HepG2 (cell line): ENCODE data around the gene MBD3. TPM values are rescaled to one million over a fixed set of nuclear protein-coding genes. Genes with fewer than 3 reads are reported as not detected.

Experiments used
- CHCHD3 ChIP-seq: sonication (generic); formaldehyde crosslinking; IDR thresholded peaks from 2 replicates; pipeline ENCODE4 v1.8.0; 2022; ENCODE audit warnings: mild to moderate bottlenecking, missing genetic modification reagents, moderate library complexity
- CREB1 ChIP-seq, 2 experiments: fragments of 450-650 bp in 1 of 2; IDR thresholded peaks; 2 replicates each; pipeline ENCODE4 v1.6.1; 2016 to 2017; ENCODE audit warnings: control low read depth in 1 of 2, mild to moderate bottlenecking in 1 of 2, missing compliant biosample characterization in 1 of 2, missing genetic modification characterization in 1 of 2
- DNMT3B ChIP-seq: conservative IDR thresholded peaks from 2 replicates; pipeline ENCODE4 v1.6.1; 2016; ENCODE audit warnings: missing biosample characterization, control low read depth
- FOSL2 ChIP-seq: sonication (generic); formaldehyde crosslinking; IDR thresholded peaks from 2 replicates; pipeline ENCODE4 v1.4.0; 2020; ENCODE audit warnings: missing genetic modification reagents
- FOXK2 ChIP-seq: fragments of 450-650 bp; IDR thresholded peaks from 2 replicates; pipeline ENCODE4 v1.6.1; 2016
- JUNB ChIP-seq: sonication (generic); formaldehyde crosslinking; IDR thresholded peaks from 2 replicates; pipeline ENCODE4 v1.8.0; 2022; ENCODE audit warnings: missing genetic modification reagents, mild to moderate bottlenecking, borderline replicate concordance
- KDM6A ChIP-seq: IDR thresholded peaks from 2 replicates; pipeline ENCODE4 v1.6.1; 2016; ENCODE audit warnings: low read depth
- PAWR ChIP-seq: sonication (generic); formaldehyde crosslinking; IDR thresholded peaks from 2 replicates; pipeline ENCODE4 v1.4.0; 2020; ENCODE audit warnings: missing genetic modification reagents, mild to moderate bottlenecking, borderline replicate concordance
- SNAPC5 ChIP-seq: sonication (generic); formaldehyde crosslinking; IDR thresholded peaks from 2 replicates; pipeline ENCODE4 v1.8.1; 2023; ENCODE audit warnings: mild to moderate bottlenecking, missing genetic modification reagents, borderline replicate concordance
- TIGD3 ChIP-seq: sonication (generic); formaldehyde crosslinking; IDR thresholded peaks from 2 replicates; pipeline ENCODE4 v1.5.1; 2020; ENCODE audit warnings: mild to moderate bottlenecking, missing genetic modification reagents, borderline replicate concordance
- U2AF1 ChIP-seq: fragments of 200-400 bp; formaldehyde crosslinking; optimal IDR thresholded peaks from 2 replicates; pipeline ENCODE3; 2017; ENCODE audit warnings: mild to moderate bottlenecking, low read depth, low read length
- UBTF ChIP-seq: sonication (generic); formaldehyde crosslinking; IDR thresholded peaks from 2 replicates; pipeline ENCODE4 v1.4.0; 2020; ENCODE audit warnings: mild to moderate bottlenecking, missing genetic modification reagents
- ZBTB25 ChIP-seq: IDR thresholded peaks from 2 replicates; pipeline ENCODE4 v1.6.1; 2018; ENCODE audit warnings: missing genetic modification reagents
- ZMYM2 ChIP-seq: sonication (generic); formaldehyde crosslinking; IDR thresholded peaks from 2 replicates; pipeline ENCODE4 v1.8.0; 2022; ENCODE audit warnings: mild to moderate bottlenecking, missing genetic modification reagents
- ZNF138 ChIP-seq: sonication (generic); formaldehyde crosslinking; IDR thresholded peaks from 2 replicates; pipeline ENCODE4 v1.5.0; 2020; ENCODE audit warnings: mild to moderate bottlenecking, low read depth, missing genetic modification reagents
- ZNF292 ChIP-seq: sonication (generic); formaldehyde crosslinking; IDR thresholded peaks from 2 replicates; pipeline ENCODE4 v1.8.1; 2022; ENCODE audit warnings: mild to moderate bottlenecking, low read depth, missing genetic modification reagents, borderline replicate concordance
- ZNF687 ChIP-seq: sonication (generic); formaldehyde crosslinking; IDR thresholded peaks from 2 replicates; pipeline ENCODE4 v1.5.1; 2020; ENCODE audit warnings: mild to moderate bottlenecking, missing genetic modification reagents, moderate library complexity
- ZNF782 ChIP-seq: sonication (generic); formaldehyde crosslinking; IDR thresholded peaks from 2 replicates; pipeline ENCODE4 v1.4.0; 2020; ENCODE audit warnings: missing genetic modification reagents, mild to moderate bottlenecking, borderline replicate concordance
- polyA plus RNA-seq, 8 experiments: library from polyadenylated mRNA; depleted of rRNA in 3 of 8; stranded (reverse) in 7 of 8; unstranded in 1 of 8; fragments of >200 nt; fragmentation: Illumina TruSeq in 4 of 8; extraction: Trizol in 4 of 8; gene quantifications; 2 replicates each; pipeline versions ENCODE4 v1.2.1 to v1.2.3, GENCODE V29; 2011 to 2016; ENCODE audit warnings: low read depth in 4 of 8, missing spikeins in 1 of 8, mixed read lengths in 1 of 8; ENCODE audit not compliant: insufficient read depth in 1 of 8
- total RNA-seq, 5 experiments: library from RNA; depleted of rRNA; stranded (reverse); fragments of >200 nt; fragmentation: Illumina TruSeq; extraction: Trizol; gene quantifications; 2 replicates each; pipeline ENCODE4 v1.2.3, GENCODE V29; 2016; ENCODE audit warnings: low read depth in 1 of 5

Gene MBD3
- total and polyA plus RNA-seq, 2 of the 13 experiments (the other 11 are each of a cell fraction or from before 2014, with no cell fraction given): 21.2 to 76.9 TPM

GRCh38 chr19:1606138-1606651 lies 13.5 kb upstream of the MBD3 start (continued):
- 0 out of 2 replicates have a peak, but pooled peaks have one; percentile 29 for TF ChIP-seq ZMYM2 (CRISPR knock-in tag)
- TF ChIP-seq U2AF1: no peak
- TF ChIP-seq TIGD3: 0 out of 2 replicates have a peak, but pooled peaks have one; percentile 37
- no peak for TF ChIP-seq FOXK2
- TF ChIP-seq ZNF687 (CRISPR knock-in tag): peak; percentile 68
- TF ChIP-seq ZNF782 (CRISPR knock-in tag): no peak
- TF ChIP-seq CHCHD3 (CRISPR knock-in tag): no peak; the same call in 1 of the 2 replicates
- TF ChIP-seq ZBTB25 (CRISPR knock-in tag): peak; percentile 33; the same call in 1 of the 2 replicates
- no peak for TF ChIP-seq ZNF292 (CRISPR knock-in tag)
- peak; percentile 42; the same call in 1 of the 2 replicates for TF ChIP-seq UBTF
- no peak for TF ChIP-seq DNMT3B (CRISPR knock-in tag)
- TF ChIP-seq KDM6A (CRISPR knock-in tag): no peak
- TF ChIP-seq PAWR (CRISPR knock-in tag): no peak
- TF ChIP-seq JUNB (CRISPR knock-in tag): no peak
- TF ChIP-seq ZNF138 (CRISPR knock-in tag): no peak
- 0 out of 2 replicates have a peak, but pooled peaks have one; percentile 14 for TF ChIP-seq FOSL2 (CRISPR knock-in tag)
- TF ChIP-seq SNAPC5 (CRISPR knock-in tag): no peak
- TF ChIP-seq CREB1 (IDR thresholded peaks at IDR 0.05): no peak
- TF ChIP-seq CREB1 (CRISPR knock-in tag; IDR thresholded peaks at IDR 0.05): no peak
